PC-3 (cell line): ENCODE results near the gene STX5. TPM values are rescaled to one million over a fixed set of nuclear protein-coding genes. Genes with fewer than 3 reads are reported as not detected.
"Not testable (repeated sequence)": the region's sequence is repeated elsewhere in the genome, so short reads cannot be mapped to it uniquely, and the experiment has no call there.

Experiments used
- ATAC-seq: fragments of 200-7000 bp; cut with Tn5 transposase; 2 replicates; pipeline ENCODE4 v1.9.1; 2020; ENCODE audit warnings: mild to moderate bottlenecking, moderate library complexity
- BruUV-seq: library from RNA; stranded (reverse); fragments of 400-500 nt; replicated peaks from 2 replicates; lab custom pipeline; 2021; lab: Mats Ljungman, UMichigan
- CTCF ChIA-PET: fragments of 300-600 bp; sonication (Branson Sonifier 250); formaldehyde crosslinking; loops from one replicate; lab custom pipeline; 2022; ENCODE audit warnings: antibody characterized with exemption; lab: Charles Lee
- POLR2A ChIA-PET: fragments of 300-600 bp; sonication (Branson Sonifier 250); formaldehyde crosslinking; loops from one replicate; lab custom pipeline; 2022; ENCODE audit warnings: antibody characterized with exemption; ENCODE audit not compliant: unreplicated experiment; lab: Charles Lee
- DNase-seq: peaks from one replicate; pipeline ENCODE4 v3.0.0-alpha.2; 2015
- H2AFZ ChIP-seq: fragments of 300-600 bp; sonication (generic); 2 replicates; pipeline ENCODE4 v1.6.0; 2016; ENCODE audit warnings: antibody characterized with exemption, low read length
- H3F3A ChIP-seq: fragments of 300-600 bp; sonication (generic); one replicate; pipeline ENCODE4 v1.6.0; 2017; ENCODE audit warnings: antibody characterized with exemption, low read length, control low read depth, mild to moderate bottlenecking; ENCODE audit not compliant: unreplicated experiment
- H3K27ac ChIP-seq: fragments of 300-600 bp; sonication (generic); 2 replicates; pipeline ENCODE4 v1.5.1; 2016; ENCODE audit warnings: mild to moderate bottlenecking, low read length
- H3K27me3 ChIP-seq: fragments of 300-600 bp; sonication (generic); 2 replicates; pipeline ENCODE4 v1.6.1; 2016; ENCODE audit warnings: low read length, mixed read lengths
- H3K36me3 ChIP-seq: fragments of 300-600 bp; sonication (generic); 2 replicates; pipeline ENCODE4 v1.6.1; 2016; ENCODE audit warnings: low read depth, mixed run types, low read length, mixed read lengths
- H3K4me1 ChIP-seq: fragments of 300-600 bp; sonication (generic); 2 replicates; pipeline ENCODE4 v1.5.1; 2016; ENCODE audit warnings: low read length; ENCODE audit not compliant: insufficient read depth
- H3K4me2 ChIP-seq: fragments of 300-600 bp; sonication (generic); 2 replicates; pipeline ENCODE4 v1.6.0; 2016; ENCODE audit warnings: low read length
- H3K4me3 ChIP-seq: fragments of 300-600 bp; sonication (generic); 2 replicates; pipeline ENCODE4 v1.5.1; 2016; ENCODE audit warnings: mild to moderate bottlenecking, low read length, mixed read lengths
- H3K79me2 ChIP-seq: fragments of 300-600 bp; sonication (generic); 2 replicates; pipeline ENCODE4 v1.6.1; 2017; ENCODE audit warnings: low read length, mixed read lengths
- H3K9ac ChIP-seq: fragments of 300-600 bp; sonication (generic); 2 replicates; pipeline ENCODE4 v1.6.0; 2016; ENCODE audit warnings: mild to moderate bottlenecking, low read length
- H3K9me2 ChIP-seq: fragments of 300-600 bp; sonication (generic); replicated peaks from 2 replicates; pipeline ENCODE4 v1.6.1; 2016; ENCODE audit warnings: mixed run types, low read length, mixed read lengths
- H3K9me3 ChIP-seq: fragments of 300-600 bp; sonication (generic); 2 replicates; pipeline ENCODE4 v1.6.1; 2016; ENCODE audit warnings: low read length, mixed read lengths
- H4K20me1 ChIP-seq: fragments of 300-600 bp; sonication (generic); 2 replicates; pipeline ENCODE4 v1.6.1; 2016; ENCODE audit warnings: low read length, mixed read lengths
- EZH2 ChIP-seq: fragments of 300-600 bp; sonication (generic); IDR thresholded peaks from one replicate; pipeline ENCODE4 v1.6.1; 2017; ENCODE audit warnings: antibody characterized with exemption, mild to moderate bottlenecking, low read length; ENCODE audit not compliant: unreplicated experiment
- EZH2phosphoT487 ChIP-seq: fragments of 300-600 bp; sonication (generic); IDR thresholded peaks from 2 replicates; pipeline ENCODE4 v1.6.1; 2018; ENCODE audit warnings: mild to moderate bottlenecking, antibody characterized with exemption, low read length, borderline replicate concordance
- intact Hi-C: fragments of 100-400 bp; cut with micrococcal nuclease; formaldehyde crosslinking; loops from 2 replicates; pipeline ENCODE4 v1.9.0; 2023
- total RNA-seq: library from RNA; depleted of rRNA; stranded (reverse); fragments of >200 nt; gene quantifications from 2 replicates; pipeline ENCODE4 v1.2.3, GENCODE V29; 2014
- TF ChIP-seq, protein P1 (sequence below): fragments of 300-600 bp; sonication (generic); conservative IDR thresholded peaks from 2 replicates; pipeline ENCODE4 v1.5.1; 2017; ENCODE audit warnings: antibody characterized with exemption, low read depth, mild to moderate bottlenecking, low read length

The STX5 gene
- total RNA-seq, 1 experiment from 2014 or later = 48.2 TPM

DNA sequence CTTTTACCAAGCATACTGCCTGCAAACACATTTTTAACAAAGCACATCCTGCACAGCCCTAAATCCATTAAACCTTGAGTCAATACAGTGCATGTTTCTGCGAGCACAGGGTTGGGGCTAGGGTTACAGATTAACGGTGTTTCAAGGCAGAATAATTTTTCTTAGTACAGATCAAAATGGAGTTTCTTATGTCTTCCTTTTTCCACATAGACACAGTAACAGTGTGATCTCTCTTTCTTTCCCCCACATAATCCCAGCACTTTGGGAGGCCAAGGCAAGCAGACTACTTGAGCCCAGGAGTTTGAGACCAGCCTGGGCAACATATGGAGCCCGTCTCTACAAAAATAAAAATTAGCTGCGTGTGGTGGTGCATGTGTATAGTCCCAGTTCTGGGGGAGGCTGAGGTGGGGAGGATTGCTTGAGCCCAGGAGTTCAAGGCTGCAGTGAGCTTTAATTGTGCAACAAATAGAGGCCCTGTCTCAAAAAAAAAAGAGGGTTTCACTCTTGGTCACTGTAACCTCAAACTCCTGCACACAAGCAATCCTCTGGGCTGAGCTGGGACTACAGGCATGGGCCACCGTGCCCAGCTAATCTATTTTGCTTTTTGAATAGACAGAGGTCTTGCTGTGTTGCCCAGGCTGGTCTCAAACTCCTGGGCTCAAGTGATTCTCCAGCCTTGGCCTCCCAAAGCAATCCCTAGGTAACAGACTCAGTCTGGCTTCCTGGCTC is 29.1 kb upstream of the STX5 start:
- ChIA-PET CTCF (interaction anchor here (0.6 kb wide), 1 partner anchor 44 kb away, joined by 3 read pairs; no protein-coding TSS in a partner anchor), POLR2A (no interaction called here)
- Histone ChIP-seq H4K20me1 (peaks cover 18% of the 10 kb centered on the region), H3K4me2 (no peak overlapping the region), H3K4me3 (no peak overlapping the region), H2AFZ (no peak overlapping the region), H3F3A (no peaks in the 10 kb centered on the region), H3K4me1 (peaks cover 13% of the 10 kb centered on the region), H3K9ac (no peak overlapping the region), H3K9me2 (no peaks in the 10 kb centered on the region), H3K79me2 (peaks cover 92% of the 10 kb centered on the region), H3K9me3 (no peaks in the 10 kb centered on the region), H3K36me3 (peaks cover 8% of the 10 kb centered on the region), H3K27me3 (no peaks in the 10 kb centered on the region), H3K27ac (no peak overlapping the region)
- no peak for ATAC-seq
- intact Hi-C loops = no loop called here
- BruUV-seq = no TSS peak
- TF ChIP-seq EZH2phosphoT487 = no peak
- TF ChIP-seq, protein P1, sequence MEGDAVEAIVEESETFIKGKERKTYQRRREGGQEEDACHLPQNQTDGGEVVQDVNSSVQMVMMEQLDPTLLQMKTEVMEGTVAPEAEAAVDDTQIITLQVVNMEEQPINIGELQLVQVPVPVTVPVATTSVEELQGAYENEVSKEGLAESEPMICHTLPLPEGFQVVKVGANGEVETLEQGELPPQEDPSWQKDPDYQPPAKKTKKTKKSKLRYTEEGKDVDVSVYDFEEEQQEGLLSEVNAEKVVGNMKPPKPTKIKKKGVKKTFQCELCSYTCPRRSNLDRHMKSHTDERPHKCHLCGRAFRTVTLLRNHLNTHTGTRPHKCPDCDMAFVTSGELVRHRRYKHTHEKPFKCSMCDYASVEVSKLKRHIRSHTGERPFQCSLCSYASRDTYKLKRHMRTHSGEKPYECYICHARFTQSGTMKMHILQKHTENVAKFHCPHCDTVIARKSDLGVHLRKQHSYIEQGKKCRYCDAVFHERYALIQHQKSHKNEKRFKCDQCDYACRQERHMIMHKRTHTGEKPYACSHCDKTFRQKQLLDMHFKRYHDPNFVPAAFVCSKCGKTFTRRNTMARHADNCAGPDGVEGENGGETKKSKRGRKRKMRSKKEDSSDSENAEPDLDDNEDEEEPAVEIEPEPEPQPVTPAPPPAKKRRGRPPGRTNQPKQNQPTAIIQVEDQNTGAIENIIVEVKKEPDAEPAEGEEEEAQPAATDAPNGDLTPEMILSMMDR = no peak
- no peak for TF ChIP-seq EZH2
- no peak for DNase-seq

- intact Hi-C loops, ATAC-seq, H3K27me3 ChIP-seq, DNase-seq, H2AFZ ChIP-seq, H3K9me3 ChIP-seq, H3K9ac ChIP-seq, H3K4me2 ChIP-seq, CTCF ChIA-PET, BruUV-seq, H3K27ac ChIP-seq, H3K4me3 ChIP-seq, H3K9me2 ChIP-seq: not testable (repeated sequence)
- Histone ChIP-seq H3F3A (peaks cover 13% of the 10 kb centered on the region), H3K36me3 (peaks cover 18% of the 10 kb centered on the region), H3K79me2 (peaks cover 92% of the 10 kb centered on the region), H4K20me1 (peaks cover 26% of the 10 kb centered on the region), H3K4me1 (peaks cover 13% of the 10 kb centered on the region)
- POLR2A ChIA-PET = interaction anchor here (0.6 kb wide), 1 partner anchor 43 kb away, joined by 3 read pairs; no protein-coding TSS in a partner anchor
Observed at GRCh38 chr11:62859281-62859703, 27.4 kb upstream of the STX5 start.

GRCh38 chr11:62858201-62858600 is 26.4 kb upstream of the STX5 start:
- no peak overlapping the region for H2AFZ ChIP-seq
- BruUV-seq = TSS peak; percentile 1
- H3K9ac ChIP-seq = peak overlapping the region; percentile 97
- H3K27me3 ChIP-seq = no peaks in the 10 kb centered on the region
- peak overlapping the region; percentile 9 for H3K27ac ChIP-seq
- DNase-seq (no peak), ATAC-seq (no peak)
- no peaks in the 10 kb centered on the region for H3K9me2 ChIP-seq
- POLR2A ChIA-PET = interaction anchor here (0.7 to 1.6 kb wide), 3 partner anchors 17 to 87 kb away, joined by 7 to 25 read pairs (median 21); partner anchors contain the start of gene TAF6L
- peaks cover 23% of the 10 kb centered on the region for H3K4me1 ChIP-seq
- intact Hi-C loops = no loop called here
- CTCF ChIA-PET = interaction anchor here (1.3 kb wide), 1 partner anchor 71 kb away, joined by 5 read pairs; no protein-coding TSS in a partner anchor
- H3K4me2 ChIP-seq = peak overlapping the region; percentile 95
- peaks cover 28% of the 10 kb centered on the region for H4K20me1 ChIP-seq
- H3K4me3 ChIP-seq = peak overlapping the region; percentile 93
- peaks cover 23% of the 10 kb centered on the region for H3F3A ChIP-seq
- no peaks in the 10 kb centered on the region for H3K9me3 ChIP-seq
- TF ChIP-seq EZH2 (no peak), EZH2phosphoT487 (no peak)
- TF ChIP-seq, protein P1 = no peak
- H3K36me3 ChIP-seq = peaks cover 24% of the 10 kb centered on the region
- peaks cover 92% of the 10 kb centered on the region for H3K79me2 ChIP-seq
